Progenitor cell of endocrine pancreas (in vitro differentiated cells): ENCODE data around the gene OR4D9. TPM values are rescaled to one million over a fixed set of nuclear protein-coding genes. Genes with fewer than 3 reads are reported as not detected.
A peak's percentile ranks its signal among the peaks of the same experiment; 100 is the strongest.
"Not testable (repeated sequence)": the region's sequence is repeated elsewhere in the genome, so short reads cannot be mapped to it uniquely, and the experiment has no call there.

Experiments
- DNase-seq: peaks from one replicate; pipeline ENCODE4 v3.0.0; 2021; ENCODE audit warnings: low spot score; ENCODE audit not compliant: unreplicated experiment
- H3K27ac Mint-ChIP-seq: 2 replicates; pipeline ENCODE4 v1.8.0; 2021; ENCODE audit warnings: mild to moderate bottlenecking, moderate library complexity, mixed read lengths
- H3K27me3 Mint-ChIP-seq: 2 replicates; pipeline ENCODE4 v1.8.0; 2021; ENCODE audit warnings: mixed read lengths
- H3K36me3 Mint-ChIP-seq: 2 replicates; pipeline ENCODE4 v1.8.0; 2022; ENCODE audit warnings: mixed read lengths; ENCODE audit not compliant: insufficient read depth
- H3K4me1 Mint-ChIP-seq: 2 replicates; pipeline ENCODE4 v1.8.0; 2021; ENCODE audit warnings: low read depth, mixed read lengths
- H3K4me3 Mint-ChIP-seq: 2 replicates; pipeline ENCODE4 v1.8.0; 2021; ENCODE audit warnings: low read depth, mild to moderate bottlenecking, moderate library complexity, mixed read lengths
- H3K9me3 Mint-ChIP-seq: 2 replicates; pipeline ENCODE4 v1.8.0; 2021; ENCODE audit warnings: low read depth, mixed read lengths
- total RNA-seq: library from RNA; stranded (reverse); gene quantifications from 2 replicates; pipeline ENCODE4 v1.2.1, GENCODE V29; 2021
- TF ChIP-seq, protein P1 (sequence below): fragments of 200-600 bp; sonication (generic); IDR thresholded peaks from one replicate; pipeline ENCODE4 v1.5.0; 2021; ENCODE audit warnings: antibody characterized with exemption, mild to moderate bottlenecking; ENCODE audit not compliant: unreplicated experiment

The OR4D9 gene
- total RNA-seq, 1 donor from 2014 or later, result not detected

- H3K4me1 Mint-ChIP-seq, result peaks cover 5% of the 10 kb centered on the region
- no peaks in the 10 kb centered on the region for H3K27me3 Mint-ChIP-seq
- TF ChIP-seq, protein P1, sequence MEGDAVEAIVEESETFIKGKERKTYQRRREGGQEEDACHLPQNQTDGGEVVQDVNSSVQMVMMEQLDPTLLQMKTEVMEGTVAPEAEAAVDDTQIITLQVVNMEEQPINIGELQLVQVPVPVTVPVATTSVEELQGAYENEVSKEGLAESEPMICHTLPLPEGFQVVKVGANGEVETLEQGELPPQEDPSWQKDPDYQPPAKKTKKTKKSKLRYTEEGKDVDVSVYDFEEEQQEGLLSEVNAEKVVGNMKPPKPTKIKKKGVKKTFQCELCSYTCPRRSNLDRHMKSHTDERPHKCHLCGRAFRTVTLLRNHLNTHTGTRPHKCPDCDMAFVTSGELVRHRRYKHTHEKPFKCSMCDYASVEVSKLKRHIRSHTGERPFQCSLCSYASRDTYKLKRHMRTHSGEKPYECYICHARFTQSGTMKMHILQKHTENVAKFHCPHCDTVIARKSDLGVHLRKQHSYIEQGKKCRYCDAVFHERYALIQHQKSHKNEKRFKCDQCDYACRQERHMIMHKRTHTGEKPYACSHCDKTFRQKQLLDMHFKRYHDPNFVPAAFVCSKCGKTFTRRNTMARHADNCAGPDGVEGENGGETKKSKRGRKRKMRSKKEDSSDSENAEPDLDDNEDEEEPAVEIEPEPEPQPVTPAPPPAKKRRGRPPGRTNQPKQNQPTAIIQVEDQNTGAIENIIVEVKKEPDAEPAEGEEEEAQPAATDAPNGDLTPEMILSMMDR, result no peak
Measured at GRCh38 chr11:59544869-59545178, 33.5 kb downstream of the OR4D9 start.

GRCh38 chr11:59545179-59546020, 34.1 kb downstream of the OR4D9 start:
- Mint-ChIP-seq H3K27me3 (no peaks in the 10 kb centered on the region), H3K27ac (no peak overlapping the region), H3K9me3 (no peaks in the 10 kb centered on the region), H3K4me1 (peaks cover 5% of the 10 kb centered on the region), H3K36me3 (no peaks in the 10 kb centered on the region), H3K4me3 (no peak overlapping the region)
- DNase-seq, result no peak
- TF ChIP-seq, protein P1, result no peak

More at GRCh38 chr11:59544869-59545178, 33.5 kb downstream of the OR4D9 start:
- DNase-seq, result no peak
- H3K9me3 Mint-ChIP-seq, result no peaks in the 10 kb centered on the region
- H3K4me3 Mint-ChIP-seq, result no peak overlapping the region
- H3K27ac Mint-ChIP-seq, result no peak overlapping the region
- H3K36me3 Mint-ChIP-seq, result no peaks in the 10 kb centered on the region

DNA sequence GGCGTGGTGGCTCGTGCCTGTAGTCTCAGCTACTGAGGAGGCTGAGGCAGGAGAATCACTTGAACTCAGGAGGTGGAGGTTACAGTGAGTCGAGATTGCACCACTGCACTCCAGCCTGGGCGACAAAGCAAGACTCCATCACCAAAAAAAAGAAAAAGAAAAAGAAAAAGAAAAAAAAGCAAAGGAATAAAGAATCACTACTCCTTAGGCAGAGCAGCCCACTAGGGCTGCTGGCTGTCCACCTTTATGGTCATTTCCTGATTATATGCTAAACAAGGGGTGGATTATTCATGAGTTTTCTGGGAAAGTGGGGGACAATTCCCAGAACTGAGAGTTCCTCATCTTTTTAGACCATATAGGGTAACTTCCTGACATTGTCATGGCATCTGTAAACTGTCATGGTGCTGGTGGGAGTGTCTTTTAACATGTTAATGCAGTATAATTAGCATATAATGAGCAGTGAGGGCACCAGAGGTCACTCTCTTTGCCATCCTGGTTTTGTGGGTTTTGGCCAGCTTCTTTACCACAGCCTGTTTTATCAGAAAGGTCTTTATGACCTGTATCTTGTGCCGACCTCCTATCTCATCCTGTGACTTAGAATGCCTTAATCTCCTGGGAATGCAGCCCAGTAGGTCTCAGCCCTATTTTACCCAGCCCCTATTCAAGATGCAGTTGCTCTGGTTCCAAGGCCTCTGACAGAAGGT, 36.4 kb downstream of the OR4D9 start:
- H3K27me3 Mint-ChIP-seq, H3K4me1 Mint-ChIP-seq, H3K9me3 Mint-ChIP-seq, H3K27ac Mint-ChIP-seq, DNase-seq, H3K4me3 Mint-ChIP-seq, H3K36me3 Mint-ChIP-seq: not testable (repeated sequence)

GRCh38 chr11:59548309-59548656, 36.9 kb downstream of the OR4D9 start:
- TF ChIP-seq, protein P1, result no peak
- Mint-ChIP-seq H3K9me3 (no peaks in the 10 kb centered on the region), H3K36me3 (peaks cover 2% of the 10 kb centered on the region), H3K4me1 (peaks cover 5% of the 10 kb centered on the region), H3K27ac (no peak overlapping the region), H3K27me3 (peaks cover 10% of the 10 kb centered on the region), H3K4me3 (no peak overlapping the region)
- no peak for DNase-seq

DNA sequence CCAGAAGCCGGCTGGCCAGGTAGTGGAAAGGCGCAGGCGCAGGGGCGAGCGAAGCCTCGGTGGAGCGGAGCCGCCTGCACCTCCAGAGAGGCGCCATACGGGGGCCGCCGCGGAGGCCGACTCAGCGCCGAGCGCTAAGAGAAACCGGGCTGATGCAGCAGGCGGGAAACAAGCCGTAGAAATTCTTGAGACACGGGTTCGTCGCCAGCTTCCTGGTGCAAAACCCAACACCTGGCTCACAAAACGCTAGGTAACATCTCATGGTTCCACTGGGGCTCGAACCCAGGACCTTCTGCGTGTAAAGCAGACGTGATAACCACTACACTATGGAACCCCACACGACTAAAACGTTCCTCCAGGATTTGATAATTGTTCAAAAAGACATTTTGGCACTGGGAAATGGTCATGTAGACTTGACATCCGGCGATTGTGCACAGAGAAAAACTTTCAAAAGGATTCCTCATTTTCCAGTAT, 39.1 kb downstream of the OR4D9 start:
- TF ChIP-seq, protein P1, result peak; percentile 59
- Mint-ChIP-seq H3K36me3 (peaks cover 2% of the 10 kb centered on the region), H3K27ac (peak overlapping the region; percentile 98), H3K4me1 (peaks cover 5% of the 10 kb centered on the region), H3K27me3 (peaks cover 12% of the 10 kb centered on the region), H3K4me3 (peak overlapping the region; percentile 84), H3K9me3 (no peaks in the 10 kb centered on the region)
- DNase-seq, result peak; percentile 71
